HEK293 (cell line): ENCODE measurements around the gene PHF13.

Experiments
- ATF2 ChIP-seq: fragments of 450-650 bp; formaldehyde crosslinking; IDR thresholded peaks from 2 replicates; pipeline ENCODE4 v1.5.1; 2016; ENCODE audit warnings: missing biosample characterization, missing genetic modification characterization, low read depth
- CTCF ChIP-seq: fragments of 450-650 bp; formaldehyde crosslinking; IDR thresholded peaks from 2 replicates; pipeline ENCODE4 v1.5.1; 2016; ENCODE audit warnings: missing biosample characterization, missing genetic modification characterization
- MYNN ChIP-seq: fragments of 450-650 bp; formaldehyde crosslinking; IDR thresholded peaks from 2 replicates; pipeline ENCODE4 v1.5.1; 2016; ENCODE audit warnings: missing biosample characterization, missing genetic modification characterization, borderline replicate concordance
- PRDM2 ChIP-seq: fragments of 450-650 bp; formaldehyde crosslinking; IDR thresholded peaks from 2 replicates; pipeline ENCODE4 v1.5.1; 2016; ENCODE audit warnings: missing biosample characterization, missing genetic modification characterization, borderline replicate concordance
- REST ChIP-seq: fragments of 450-650 bp; formaldehyde crosslinking; IDR thresholded peaks from 2 replicates; pipeline ENCODE4 v1.5.1; 2016; ENCODE audit warnings: missing biosample characterization, missing genetic modification characterization
- TRIM28 ChIP-seq: IDR thresholded peaks from 2 replicates; pipeline ENCODE4 v1.6.1; 2011; ENCODE audit warnings: low read length, control low read depth, borderline replicate concordance
- ZSCAN18 ChIP-seq: fragments of 450-650 bp; formaldehyde crosslinking; IDR thresholded peaks from 2 replicates; pipeline ENCODE4 v1.5.1; 2016; ENCODE audit warnings: missing biosample characterization, missing genetic modification characterization
- ZSCAN5A ChIP-seq: fragments of 450-650 bp; formaldehyde crosslinking; IDR thresholded peaks from 2 replicates; pipeline ENCODE4 v1.5.1; 2016; ENCODE audit warnings: missing biosample characterization, missing genetic modification characterization

GRCh38 chr1:6628971-6629479, 15.5 kb downstream of the PHF13 start:
- TF ChIP-seq PRDM2 (tag by site-specific recombination) (no peak), TRIM28 (no peak), ATF2 (tag by site-specific recombination) (no peak), CTCF (tag by site-specific recombination) (no peak), ZSCAN5A (tag by site-specific recombination) (no peak), ZSCAN18 (tag by site-specific recombination) (no peak), MYNN (tag by site-specific recombination) (no peak), REST (no peak)
